Karpas-422 (cell line): Measurements from ENCODE around the gene PAX5. TPM values are rescaled to one million over a fixed set of nuclear protein-coding genes. Genes with fewer than 3 reads are reported as not detected.

Source experiments
- DNase-seq: peaks from one replicate; pipeline ENCODE4 v3.0.0-alpha.2; 2015
- H2AFZ ChIP-seq: fragments of 200-600 bp; sonication (generic); 2 replicates; pipeline ENCODE4 v1.6.1; 2014; ENCODE audit warnings: antibody characterized with exemption, low read length, mixed read lengths
- H3K27ac ChIP-seq: fragments of 200-600 bp; sonication (generic); 2 replicates; pipeline ENCODE4 v1.5.1; 2014; ENCODE audit warnings: mild to moderate bottlenecking, low read length, moderate library complexity
- H3K27me3 ChIP-seq: fragments of 200-600 bp; sonication (generic); 2 replicates; pipeline ENCODE4 v1.6.1; 2014; ENCODE audit warnings: low read length, mixed read lengths
- H3K36me3 ChIP-seq: fragments of 200-600 bp; sonication (generic); 2 replicates; pipeline ENCODE4 v1.6.1; 2014; ENCODE audit warnings: low read length, mixed read lengths; ENCODE audit not compliant: insufficient read depth
- H3K4me1 ChIP-seq: fragments of 200-600 bp; sonication (generic); 2 replicates; pipeline ENCODE4 v1.6.1; 2014; ENCODE audit warnings: mild to moderate bottlenecking, low read length, mixed read lengths
- H3K4me2 ChIP-seq: fragments of 200-600 bp; sonication (generic); 2 replicates; pipeline ENCODE4 v1.6.1; 2014; ENCODE audit warnings: low read length, low read depth, mild to moderate bottlenecking; ENCODE audit not compliant: poor library complexity, severe bottlenecking
- H3K4me3 ChIP-seq: fragments of 200-600 bp; sonication (generic); 2 replicates; pipeline ENCODE4 v1.5.1; 2014; ENCODE audit warnings: mild to moderate bottlenecking, antibody characterized with exemption, low read length, mixed read lengths
- H3K79me2 ChIP-seq: fragments of 200-600 bp; sonication (generic); 2 replicates; pipeline ENCODE4 v1.6.1; 2014; ENCODE audit warnings: mild to moderate bottlenecking, low read length, mixed read lengths
- H3K9ac ChIP-seq: fragments of 200-600 bp; sonication (generic); 2 replicates; pipeline ENCODE4 v1.6.0; 2014; ENCODE audit warnings: low read length
- H3K9me2 ChIP-seq: fragments of 200-600 bp; sonication (generic), shearing (Covaris generic); replicated peaks from 2 replicates; pipeline ENCODE4 v1.6.0; 2014; ENCODE audit warnings: mild to moderate bottlenecking, low read length, moderate library complexity; ENCODE audit not compliant: insufficient read depth
- H3K9me3 ChIP-seq: fragments of 300-700, 200-600 bp; sonication (generic); 2 replicates; pipeline ENCODE4 v1.6.1; 2014; ENCODE audit warnings: low read length, mixed read lengths
- H4K20me1 ChIP-seq: fragments of 200-600 bp; sonication (generic); 2 replicates; pipeline ENCODE4 v1.6.1; 2014; ENCODE audit warnings: mild to moderate bottlenecking, antibody characterized with exemption, low read length, low read depth; ENCODE audit not compliant: insufficient read depth
- total RNA-seq: library from RNA; depleted of rRNA; stranded (reverse); fragments of >200 nt; shearing (Covaris generic); gene quantifications from 2 replicates; pipeline ENCODE4 v1.2.3, GENCODE V29; 2014; ENCODE audit warnings: low replicate concordance

Gene PAX5
- total RNA-seq, 1 experiment from 2014 or later, result 88.9 TPM

DNA sequence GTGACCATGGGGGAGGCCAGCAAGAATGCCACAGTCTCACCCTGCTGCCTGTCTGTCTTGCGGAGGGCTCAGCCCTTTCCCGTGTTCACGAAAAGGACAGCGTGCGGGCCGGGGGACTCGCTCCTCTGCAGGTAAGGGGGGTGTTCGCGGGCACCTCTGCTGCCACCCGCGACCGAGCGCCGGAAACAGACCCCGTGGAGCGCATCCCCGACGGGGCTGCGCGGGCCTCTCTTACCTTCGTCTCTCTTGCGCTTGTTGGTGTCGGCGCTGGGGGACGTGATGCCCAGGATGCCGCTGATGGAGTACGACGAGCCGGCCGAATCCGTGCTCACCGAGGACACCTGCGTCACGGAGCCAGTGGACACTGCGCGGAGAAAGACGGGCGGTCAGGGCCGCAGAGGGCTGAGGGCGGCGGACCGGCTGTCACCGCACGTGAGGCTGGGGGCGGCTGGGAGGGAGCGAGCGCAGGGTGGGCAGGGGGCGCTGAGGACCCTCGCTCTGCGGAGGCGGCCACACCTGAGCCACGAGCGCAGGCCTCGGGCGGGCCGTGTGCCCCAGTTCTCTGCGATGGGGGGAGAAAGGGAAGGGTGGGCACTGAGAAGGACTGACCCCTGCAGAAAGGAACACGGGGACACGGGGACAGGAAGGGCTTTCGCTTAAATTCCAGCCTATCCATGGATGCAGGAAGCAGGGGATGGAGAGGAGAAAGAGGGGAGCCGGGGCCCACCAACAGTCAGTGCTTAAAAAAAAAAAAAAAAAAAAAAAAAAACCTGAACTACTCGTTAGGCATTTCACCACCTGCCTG is 31.5 kb downstream of the PAX5 start:
- Histone ChIP-seq H3K9ac (no peak overlapping the region), H3K79me2 (peaks cover 81% of the 10 kb centered on the region), H3K9me2 (no peaks in the 10 kb centered on the region), H3K4me1 (peaks cover 98% of the 10 kb centered on the region), H3K4me3 (no peak overlapping the region), H4K20me1 (peaks cover 3% of the 10 kb centered on the region; the same call in 1 of the 2 replicates), H3K27me3 (no peaks in the 10 kb centered on the region), H3K27ac (peak overlapping the region; percentile 95), H2AFZ (no peak overlapping the region), H3K36me3 (peaks cover 72% of the 10 kb centered on the region), H3K4me2 (no peak overlapping the region), H3K9me3 (no peaks in the 10 kb centered on the region)
- no peak for DNase-seq

GRCh38 chr9:37002036-37002412 is 32.0 kb downstream of the PAX5 start:
- Histone ChIP-seq H3K79me2 (peaks cover 83% of the 10 kb centered on the region), H3K9ac (no peak overlapping the region), H2AFZ (no peak overlapping the region)

DNA sequence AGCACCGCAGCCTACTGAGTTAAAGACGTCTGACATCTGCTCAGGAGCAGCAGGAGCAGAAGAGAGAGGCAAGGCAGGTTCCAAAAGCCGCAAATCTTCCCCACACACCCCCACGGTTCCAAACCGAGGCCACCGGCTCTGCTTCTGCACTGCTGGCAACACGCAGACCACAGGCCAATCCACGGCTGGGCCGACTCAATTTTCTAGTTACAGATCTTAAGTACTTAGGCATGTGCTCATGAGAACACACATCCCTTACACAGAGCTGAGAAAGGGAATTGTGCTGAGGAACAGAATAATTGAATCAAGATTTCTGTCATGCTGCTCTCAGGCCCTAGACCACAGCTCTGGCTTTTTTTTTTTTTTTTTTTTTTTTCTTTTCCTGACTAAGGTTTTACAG is 32.6 kb downstream of the PAX5 start:
- no peak overlapping the region for H2AFZ ChIP-seq
- H3K27me3 ChIP-seq, result no peaks in the 10 kb centered on the region
- peaks cover 3% of the 10 kb centered on the region; the same call in 1 of the 2 replicates for H4K20me1 ChIP-seq
- DNase-seq, result no peak
- peak overlapping the region; percentile 49 for H3K27ac ChIP-seq
- H3K9me2 ChIP-seq, result no peaks in the 10 kb centered on the region
- H3K4me1 ChIP-seq, result peaks cover 98% of the 10 kb centered on the region
- peaks cover 73% of the 10 kb centered on the region for H3K36me3 ChIP-seq
- no peak overlapping the region for H3K9ac ChIP-seq
- no peaks in the 10 kb centered on the region for H3K9me3 ChIP-seq
- peaks cover 83% of the 10 kb centered on the region for H3K79me2 ChIP-seq
- no peak overlapping the region for H3K4me3 ChIP-seq
- no peak overlapping the region for H3K4me2 ChIP-seq

More at GRCh38 chr9:37002036-37002412, 32.0 kb downstream of the PAX5 start:
- peaks cover 3% of the 10 kb centered on the region; the same call in 1 of the 2 replicates for H4K20me1 ChIP-seq
- no peaks in the 10 kb centered on the region for H3K27me3 ChIP-seq
- no peak overlapping the region for H3K4me2 ChIP-seq
- no peak for DNase-seq
- no peak overlapping the region for H3K4me3 ChIP-seq
- H3K9me2 ChIP-seq, result no peaks in the 10 kb centered on the region
- no peaks in the 10 kb centered on the region for H3K9me3 ChIP-seq
- peaks cover 98% of the 10 kb centered on the region for H3K4me1 ChIP-seq
- H3K36me3 ChIP-seq, result peaks cover 73% of the 10 kb centered on the region
- peak overlapping the region; percentile 49; the same call in 1 of the 2 replicates for H3K27ac ChIP-seq

DNA sequence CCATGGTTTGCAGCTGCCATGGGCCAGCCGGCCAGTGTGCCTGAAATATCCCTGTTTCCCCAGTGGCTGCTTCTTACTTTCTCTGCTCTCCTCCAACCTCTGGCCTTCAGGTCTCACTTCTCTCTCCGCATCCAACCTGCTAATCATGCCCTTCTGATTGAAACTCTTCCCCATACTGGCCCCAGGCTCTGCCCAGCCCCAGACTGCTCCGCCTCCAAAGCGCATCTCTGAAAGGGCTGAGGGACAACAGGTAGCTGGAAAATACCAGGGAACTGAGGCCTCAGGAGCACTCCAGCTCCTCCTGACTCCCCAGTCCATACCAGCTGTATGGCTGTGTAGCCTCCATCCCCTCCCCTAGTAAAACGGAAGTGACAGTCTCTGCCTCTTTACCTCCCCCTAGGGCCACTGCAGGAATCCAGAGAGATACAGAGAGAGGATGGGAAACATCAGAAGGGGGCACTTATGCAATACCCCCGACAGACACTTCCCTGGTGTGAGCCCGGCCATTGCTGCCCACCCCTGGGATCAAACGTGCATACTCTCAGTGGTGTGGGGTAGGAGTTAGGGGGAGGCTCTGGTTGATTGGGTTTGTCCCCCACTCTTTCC is 34.2 kb downstream of the PAX5 start:
- DNase-seq, result peak; percentile 70
- Histone ChIP-seq H4K20me1 (peaks cover 3% of the 10 kb centered on the region; the same call in 1 of the 2 replicates), H3K9ac (no peak overlapping the region; the same call in 1 of the 2 replicates), H3K27me3 (no peaks in the 10 kb centered on the region), H3K4me1 (peaks cover 98% of the 10 kb centered on the region), H3K4me2 (peak overlapping the region; percentile 15), H2AFZ (no peak overlapping the region), H3K4me3 (no peak overlapping the region), H3K27ac (peak overlapping the region; percentile 49), H3K36me3 (peaks cover 80% of the 10 kb centered on the region), H3K9me3 (no peaks in the 10 kb centered on the region), H3K9me2 (no peaks in the 10 kb centered on the region), H3K79me2 (peaks cover 95% of the 10 kb centered on the region)

GRCh38 chr9:36997414-36997813 is 36.7 kb downstream of the PAX5 start:
- DNase-seq, result no peak
- Histone ChIP-seq H3K9me2 (no peaks in the 10 kb centered on the region), H4K20me1 (peaks cover under 1% of the 10 kb centered on the region; the same call in 1 of the 2 replicates), H3K4me1 (peaks cover 89% of the 10 kb centered on the region), H3K9me3 (no peaks in the 10 kb centered on the region), H2AFZ (no peak overlapping the region), H3K36me3 (peaks cover 87% of the 10 kb centered on the region), H3K27ac (peak overlapping the region; percentile 49), H3K27me3 (no peaks in the 10 kb centered on the region), H3K4me3 (no peak overlapping the region), H3K9ac (no peak overlapping the region), H3K79me2 (peaks cover 97% of the 10 kb centered on the region), H3K4me2 (no peak overlapping the region)

DNA sequence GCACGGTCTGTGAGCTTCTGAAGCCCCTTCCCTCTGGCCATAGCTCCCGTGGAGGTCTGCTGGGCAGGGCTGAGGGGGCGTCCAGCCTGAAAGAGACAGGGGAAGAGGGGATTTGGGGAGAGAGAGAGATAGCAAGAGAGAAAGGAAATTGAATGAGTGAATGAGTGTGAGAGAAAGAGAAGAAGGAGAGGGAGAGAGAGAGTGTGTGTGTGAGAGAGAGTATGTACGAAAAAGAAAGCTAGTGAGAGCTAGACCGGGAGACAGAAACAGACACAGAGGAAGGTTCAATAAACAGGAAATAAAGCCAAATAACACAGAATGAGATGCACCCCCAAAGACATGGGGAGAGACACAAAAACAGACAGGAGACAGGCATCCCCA is 37.4 kb downstream of the PAX5 start:
- no peak for DNase-seq
- Histone ChIP-seq H3K9me3 (no peaks in the 10 kb centered on the region), H4K20me1 (no peaks in the 10 kb centered on the region), H3K4me1 (peaks cover 82% of the 10 kb centered on the region), H3K27me3 (no peaks in the 10 kb centered on the region), H3K36me3 (peaks cover 88% of the 10 kb centered on the region), H3K79me2 (peaks cover 97% of the 10 kb centered on the region), H3K27ac (peak overlapping the region; percentile 45), H2AFZ (no peak overlapping the region), H3K4me2 (no peak overlapping the region), H3K9ac (peak overlapping the region; percentile 20; the same call in 1 of the 2 replicates), H3K9me2 (no peaks in the 10 kb centered on the region), H3K4me3 (no peak overlapping the region)

DNA sequence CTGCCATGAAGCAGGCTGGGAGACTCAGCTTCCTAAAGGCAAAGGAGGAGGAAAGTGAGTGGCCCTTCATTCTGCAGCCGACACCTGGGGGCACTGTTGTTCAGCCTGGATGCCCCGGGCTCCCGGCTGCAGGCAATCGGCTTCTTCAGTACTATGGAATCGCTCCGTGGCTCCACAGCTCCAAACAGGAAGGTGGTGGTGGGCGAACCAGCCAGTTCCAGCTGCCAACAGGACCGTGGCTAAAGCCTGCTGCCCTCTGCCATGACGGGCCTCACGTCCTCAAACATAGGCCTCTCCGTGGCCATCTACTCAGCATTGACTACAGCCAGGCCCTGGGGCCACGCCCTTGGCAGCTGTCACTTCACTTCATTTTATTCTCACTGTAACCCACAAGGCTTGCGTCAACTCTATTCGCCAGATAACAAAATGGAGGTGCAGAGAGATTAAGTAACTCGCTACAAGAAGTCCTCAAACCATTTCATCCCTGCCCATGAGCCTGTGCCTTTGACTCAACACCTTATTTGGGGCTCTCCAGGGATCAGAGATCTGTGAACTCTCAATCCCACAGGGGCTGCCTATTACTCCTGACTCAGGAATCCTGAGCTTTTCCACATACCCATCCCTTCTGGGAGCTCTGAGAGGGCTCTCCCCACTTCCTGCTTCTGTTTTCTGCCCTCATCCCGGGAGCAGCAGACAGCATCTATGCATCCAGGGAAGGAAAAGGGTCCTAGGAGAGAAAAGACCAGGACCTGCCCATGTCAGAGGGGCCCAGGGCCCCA is 38.0 kb downstream of the PAX5 start:
- no peak overlapping the region for H3K4me3 ChIP-seq
- peak; percentile 69 for DNase-seq
- no peak overlapping the region for H2AFZ ChIP-seq
- H3K79me2 ChIP-seq, result peaks cover 97% of the 10 kb centered on the region
- no peak overlapping the region for H3K4me2 ChIP-seq
- peaks cover 87% of the 10 kb centered on the region for H3K36me3 ChIP-seq
- peak overlapping the region; percentile 45 for H3K27ac ChIP-seq
- H4K20me1 ChIP-seq, result no peaks in the 10 kb centered on the region
- no peaks in the 10 kb centered on the region for H3K27me3 ChIP-seq
- H3K9me3 ChIP-seq, result no peaks in the 10 kb centered on the region
- H3K9me2 ChIP-seq, result no peaks in the 10 kb centered on the region
- H3K9ac ChIP-seq, result peak overlapping the region; percentile 20; the same call in 1 of the 2 replicates
- peaks cover 76% of the 10 kb centered on the region for H3K4me1 ChIP-seq
